GM19452 (cell line): ENCODE results near the gene DMAC1.
A peak's percentile ranks its signal among the peaks of the same experiment; 100 is the strongest.

Experiments used
- ATAC-seq: cut with Tn5 transposase; IDR thresholded peaks from one replicate; pipeline ENCODE4 v1.9.1; 2021; ENCODE audit not compliant: unreplicated experiment

Gene DMAC1, protein sequence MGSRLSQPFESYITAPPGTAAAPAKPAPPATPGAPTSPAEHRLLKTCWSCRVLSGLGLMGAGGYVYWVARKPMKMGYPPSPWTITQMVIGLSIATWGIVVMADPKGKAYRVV

DNA sequence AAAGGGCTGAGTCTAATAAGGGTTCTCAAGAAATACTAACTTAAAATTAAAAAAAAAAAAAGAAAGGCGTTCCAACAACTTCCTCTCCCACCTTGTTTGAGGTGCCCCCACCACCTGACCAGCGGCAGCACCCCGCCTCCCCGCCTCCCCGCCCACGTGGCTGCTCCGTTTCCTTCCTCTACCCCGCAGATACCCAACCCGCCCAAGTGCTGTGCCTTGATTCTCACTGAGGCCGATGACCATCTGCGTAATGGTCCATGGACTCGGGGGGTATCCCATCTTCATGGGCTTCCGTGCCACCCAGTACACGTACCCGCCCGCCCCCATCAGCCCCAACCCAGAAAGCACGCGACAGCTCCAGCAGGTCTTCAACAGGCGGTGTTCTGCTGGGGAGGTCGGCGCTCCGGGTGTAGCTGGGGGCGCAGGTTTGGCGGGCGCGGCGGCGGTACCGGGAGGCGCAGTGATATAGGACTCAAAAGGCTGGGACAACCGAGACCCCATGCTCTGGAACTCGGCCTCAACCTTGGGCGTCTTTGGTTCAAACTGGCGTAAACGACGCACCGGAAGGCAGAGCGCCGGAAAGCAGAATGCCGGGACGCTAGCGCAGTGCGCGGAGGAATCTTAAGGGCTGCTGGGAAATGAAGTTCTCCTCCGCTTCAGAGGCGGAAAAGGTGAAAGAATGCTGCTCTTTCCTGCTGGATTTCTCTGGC is at the start of gene DMAC1:
Gene DMAC1 (minus strand): TSS at position 545 of the 710 bp plus-strand sequence. CDS start 44 bp downstream, at position 501.
- peak; percentile 92 for ATAC-seq

- ATAC-seq, result no peak
Observed at GRCh38 chr9:7849362-7849761, 49.8 kb upstream of the DMAC1 start.

GRCh38 chr9:7848498-7848897 is 48.9 kb upstream of the DMAC1 start:
- no peak for ATAC-seq

DNA sequence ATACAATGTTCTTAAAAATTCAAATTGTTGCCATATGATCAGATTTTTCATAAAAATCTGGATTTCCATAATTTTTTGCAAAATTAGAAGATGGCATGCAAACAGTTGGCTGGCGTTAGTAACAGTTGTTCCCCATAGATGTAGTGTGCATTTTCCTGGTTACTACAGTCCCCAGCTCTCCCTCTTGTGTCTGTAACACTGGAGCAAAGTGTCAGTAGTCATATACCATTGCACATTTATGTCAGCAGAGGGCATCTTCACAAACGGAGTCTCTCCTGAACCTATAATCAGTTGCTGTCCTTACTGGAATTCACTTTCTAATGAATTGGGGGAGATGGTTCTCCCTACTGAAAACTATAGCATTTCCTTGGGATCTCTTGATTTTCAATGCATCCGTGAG is 44.7 kb upstream of the DMAC1 start:
- no peak for ATAC-seq

- no peak for ATAC-seq
Observed at GRCh38 chr9:7841831-7842230, 42.3 kb upstream of the DMAC1 start.

DNA sequence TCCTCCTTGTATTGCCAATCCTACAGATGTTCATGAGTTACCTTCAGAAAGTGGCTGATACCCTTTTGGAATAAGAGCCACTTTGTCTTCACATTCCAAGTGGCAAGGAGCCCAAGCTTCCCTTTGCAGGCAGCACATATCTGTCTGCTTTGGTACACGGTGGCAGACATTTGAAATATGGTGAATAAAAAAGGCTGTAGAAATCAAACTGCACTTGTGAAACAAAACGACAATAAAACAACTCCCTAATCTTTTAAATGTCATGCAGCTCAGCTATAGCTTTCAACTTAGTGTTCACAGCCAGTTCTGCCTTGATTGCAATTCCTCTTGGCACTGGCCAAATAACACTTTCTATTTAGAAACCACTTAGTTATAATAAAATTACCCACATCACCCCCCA is 35.0 kb upstream of the DMAC1 start:
- no peak for ATAC-seq

DNA sequence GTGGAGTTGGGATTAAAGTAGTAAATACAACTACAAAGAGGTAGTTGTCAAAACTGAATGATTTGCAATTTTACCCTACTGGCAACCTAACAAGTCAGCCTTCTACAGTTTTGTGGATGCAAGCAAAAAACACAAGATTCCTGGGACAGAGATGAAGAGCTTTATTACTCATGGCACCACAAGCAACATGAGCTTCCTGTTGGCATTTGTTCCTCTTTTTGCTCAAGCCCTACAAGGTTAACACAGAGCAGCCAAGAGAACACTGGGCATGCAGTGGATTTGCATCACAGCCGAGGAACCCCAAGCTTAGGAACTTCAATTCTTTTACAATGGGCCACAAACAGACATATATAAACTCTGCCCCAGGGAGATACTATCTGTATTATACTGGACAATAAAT is 28.8 kb upstream of the DMAC1 start:
- ATAC-seq, result no peak

GRCh38 chr9:7827792-7828191 is 28.2 kb upstream of the DMAC1 start:
- ATAC-seq, result no peak

DNA sequence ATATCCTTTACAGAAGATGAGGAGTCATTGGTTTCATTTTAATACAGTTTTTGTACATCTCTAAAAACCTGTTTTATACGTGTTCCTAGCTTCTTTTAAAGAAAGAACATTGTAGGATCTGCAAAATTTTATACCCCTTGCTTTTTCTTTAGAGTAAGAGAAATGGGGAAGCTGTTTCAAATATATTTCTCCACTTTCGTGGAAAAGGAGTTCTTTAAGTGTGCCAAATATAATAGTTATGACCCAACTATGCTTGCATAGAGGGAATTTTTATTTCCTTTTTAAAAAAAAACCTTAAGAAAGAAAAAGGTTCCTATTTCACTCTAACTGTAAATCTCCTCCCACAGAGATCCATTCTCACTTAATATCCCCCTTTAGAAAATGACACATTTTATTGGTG is 27.5 kb upstream of the DMAC1 start:
- ATAC-seq, result no peak

GRCh38 chr9:7823651-7824050 is 24.1 kb upstream of the DMAC1 start:
- no peak for ATAC-seq

- ATAC-seq, result no peak
Observed at GRCh38 chr9:7819984-7820383, 20.4 kb upstream of the DMAC1 start.

DNA sequence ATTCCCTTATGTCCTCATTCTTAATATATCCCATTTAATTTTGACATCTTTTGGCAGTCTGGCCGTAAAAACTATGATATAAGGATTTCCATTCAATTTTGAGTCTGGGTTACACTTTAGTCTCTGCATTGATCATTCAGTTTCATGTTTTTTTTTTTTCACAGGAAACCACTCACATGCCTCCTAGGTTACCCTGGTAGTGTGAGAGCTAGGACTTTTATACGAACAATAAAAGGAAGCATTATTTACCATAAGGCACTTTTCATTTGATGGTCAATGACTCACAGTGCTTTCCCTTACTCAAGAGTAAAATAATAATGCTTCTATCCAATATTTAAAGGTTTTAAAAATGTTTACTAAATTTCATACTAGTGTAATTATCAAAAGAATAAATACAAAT is 16.4 kb upstream of the DMAC1 start:
- ATAC-seq, result no peak

- no peak for ATAC-seq
Observed at GRCh38 chr9:7813030-7813429, 13.5 kb upstream of the DMAC1 start.

DNA sequence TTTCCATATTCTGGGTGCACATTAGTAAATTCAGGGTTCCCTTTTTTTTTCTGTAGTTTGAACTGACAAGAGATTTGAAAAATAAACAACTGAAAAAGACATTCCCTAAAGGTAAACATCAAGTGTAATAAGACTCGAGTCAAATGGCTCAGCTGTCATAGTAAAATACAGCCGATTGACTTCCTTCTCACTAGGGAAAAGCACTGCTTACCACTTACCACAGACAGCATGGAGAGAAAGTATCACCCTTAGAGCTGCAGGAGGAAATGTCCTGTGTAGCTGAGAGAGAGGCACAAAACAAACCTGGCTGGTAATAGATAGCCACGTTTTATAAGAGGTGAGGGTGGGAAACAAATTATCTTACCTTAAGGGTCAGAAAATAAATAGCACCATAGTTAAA is 12.1 kb upstream of the DMAC1 start:
- no peak for ATAC-seq

GRCh38 chr9:7802666-7803065 is 3.1 kb upstream of the DMAC1 start:
- no peak for ATAC-seq

DNA sequence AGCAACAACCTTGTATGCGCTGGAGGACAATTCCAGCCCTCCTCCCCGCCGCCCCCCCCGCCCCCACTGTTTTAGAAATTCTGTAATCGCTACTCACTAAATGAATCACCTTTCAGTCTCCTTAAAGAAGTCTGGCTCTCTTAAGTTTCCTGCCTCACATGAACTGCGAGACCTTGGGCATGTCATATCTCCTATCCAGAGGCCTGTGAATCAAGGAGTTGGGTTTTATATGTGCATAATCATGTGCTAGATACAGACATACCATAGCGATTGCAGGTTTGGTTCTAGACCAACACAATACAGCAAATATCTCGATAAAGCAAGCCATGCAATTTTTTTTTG is 337 bp upstream of the DMAC1 start:
- peak; percentile 5 for ATAC-seq

- no peak for ATAC-seq
Observed at GRCh38 chr9:7794196-7794595, 5.4 kb downstream of the DMAC1 start.

GRCh38 chr9:7791394-7791793 is 8.2 kb downstream of the DMAC1 start:
- no peak for ATAC-seq

- no peak for ATAC-seq
Observed at GRCh38 chr9:7790819-7791182, 8.8 kb downstream of the DMAC1 start.

GRCh38 chr9:7790022-7790818 is 9.4 kb downstream of the DMAC1 start:
- ATAC-seq, result no peak

DNA sequence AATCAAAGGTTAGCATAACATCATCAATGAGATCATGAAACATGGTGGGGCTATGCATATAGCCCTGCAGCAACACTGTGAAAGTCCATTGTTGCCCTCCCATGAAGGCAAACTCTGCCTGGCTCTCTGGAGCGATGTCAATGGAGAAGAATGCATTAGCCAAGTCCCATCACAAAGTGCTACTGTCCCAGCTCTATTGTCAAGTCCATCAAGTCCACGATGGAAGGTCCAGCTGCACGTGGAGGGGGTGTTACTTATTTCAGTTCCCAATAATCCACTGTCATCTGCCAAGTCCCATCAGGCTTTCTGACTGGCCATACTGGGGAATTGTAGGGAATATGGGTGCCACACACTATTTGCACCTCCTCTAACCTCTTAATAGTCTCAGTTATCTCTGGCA is 10.8 kb downstream of the DMAC1 start:
- ATAC-seq, result no peak

GRCh38 chr9:7785813-7786212 is 13.8 kb downstream of the DMAC1 start:
- ATAC-seq, result no peak
